HG03135 (cell line): Measurements from ENCODE around the gene SMG9.
"Not testable (repeated sequence)": the region's sequence is repeated elsewhere in the genome, so short reads cannot be mapped to it uniquely, and the experiment has no call there.

Source experiments
- ATAC-seq: cut with Tn5 transposase; IDR thresholded peaks from one replicate; pipeline ENCODE4 v1.9.1; 2021; ENCODE audit warnings: mild to moderate bottlenecking, moderate library complexity; ENCODE audit not compliant: unreplicated experiment

SMG9 gene

DNA sequence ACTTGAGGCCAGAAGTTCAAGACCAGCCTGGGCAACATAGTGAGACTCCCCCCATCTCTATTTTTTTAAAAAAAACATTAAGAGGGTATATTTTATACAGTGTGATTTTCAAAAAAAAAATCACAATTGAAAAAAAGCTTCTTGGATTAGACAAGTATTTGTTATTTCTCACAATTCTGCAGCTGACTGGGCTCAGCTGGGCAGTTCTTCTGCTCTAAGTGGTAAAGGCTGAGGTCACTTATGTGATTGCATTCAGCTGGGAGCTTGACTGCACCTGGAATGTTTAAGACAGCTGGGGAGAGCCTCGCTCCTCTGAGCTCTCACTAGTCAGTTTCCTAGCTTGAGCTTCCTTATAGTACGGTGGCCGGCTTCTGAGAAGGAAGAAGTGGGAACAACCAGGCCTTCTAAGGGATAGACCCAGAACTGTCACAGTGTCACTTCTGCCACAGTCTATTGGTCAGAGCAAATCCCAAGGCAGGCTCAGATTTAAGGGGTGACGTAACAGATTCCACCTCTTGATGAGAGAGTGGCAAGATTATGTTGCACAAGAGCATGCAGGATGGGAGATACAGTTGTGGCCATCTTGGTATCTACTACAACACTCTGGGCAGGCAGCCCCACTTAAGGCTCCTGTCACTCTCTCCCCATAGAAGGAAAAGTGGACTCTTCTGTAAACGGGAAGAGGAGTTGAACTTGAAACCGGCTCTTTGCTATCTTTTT is 58.6 kb downstream of the SMG9 start:
- ATAC-seq, result no peak

DNA sequence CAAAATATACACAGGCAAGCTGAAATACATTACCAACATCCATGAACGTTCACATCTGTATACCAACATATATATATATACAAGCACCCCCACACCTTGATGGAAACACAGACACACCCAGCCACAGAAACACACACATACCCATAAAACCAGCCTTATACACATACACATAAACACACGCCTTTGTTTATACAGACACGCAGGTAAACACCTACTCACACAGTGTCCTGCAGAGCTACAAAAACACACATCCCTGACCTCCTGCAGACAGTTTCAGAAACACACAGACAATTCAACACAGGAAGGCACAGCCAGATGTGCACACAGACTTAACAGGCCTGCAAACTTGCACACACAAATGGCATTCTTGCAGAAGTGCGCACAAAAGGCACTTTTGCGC is 60.2 kb downstream of the SMG9 start:
- no peak for ATAC-seq

GRCh38 chr19:43692877-43693276 is 61.9 kb downstream of the SMG9 start:
- no peak for ATAC-seq

- ATAC-seq, result no peak
These were observed 62.4 kb downstream of the SMG9 start for GRCh38 chr19:43692385-43692784.

- ATAC-seq, result no peak
These were observed 63.0 kb downstream of the SMG9 start for GRCh38 chr19:43691755-43692154.

- no peak for ATAC-seq
These were observed 63.9 kb downstream of the SMG9 start for GRCh38 chr19:43690890-43691289.

- no peak for ATAC-seq
These were observed 64.3 kb downstream of the SMG9 start for GRCh38 chr19:43690444-43690843.

GRCh38 chr19:43688059-43688701 is 66.6 kb downstream of the SMG9 start:
- no peak for ATAC-seq

DNA sequence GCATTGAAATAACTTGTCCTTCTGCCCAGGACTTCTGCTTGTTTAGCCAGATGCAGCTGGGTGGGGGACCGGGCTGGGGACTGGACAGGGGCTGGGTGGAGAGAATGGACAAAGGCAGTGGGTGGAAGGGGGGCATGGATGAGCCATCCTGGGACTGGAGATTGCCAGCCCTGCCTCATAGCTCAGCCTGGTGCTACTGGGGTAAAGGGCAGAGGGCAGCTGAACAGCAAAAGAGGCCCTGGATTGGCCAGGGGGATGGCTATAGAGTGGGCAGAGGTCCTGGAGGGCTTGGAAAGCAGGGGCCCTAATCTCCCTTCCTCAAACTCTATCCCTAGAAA is 67.1 kb downstream of the SMG9 start:
- ATAC-seq, result no peak

DNA sequence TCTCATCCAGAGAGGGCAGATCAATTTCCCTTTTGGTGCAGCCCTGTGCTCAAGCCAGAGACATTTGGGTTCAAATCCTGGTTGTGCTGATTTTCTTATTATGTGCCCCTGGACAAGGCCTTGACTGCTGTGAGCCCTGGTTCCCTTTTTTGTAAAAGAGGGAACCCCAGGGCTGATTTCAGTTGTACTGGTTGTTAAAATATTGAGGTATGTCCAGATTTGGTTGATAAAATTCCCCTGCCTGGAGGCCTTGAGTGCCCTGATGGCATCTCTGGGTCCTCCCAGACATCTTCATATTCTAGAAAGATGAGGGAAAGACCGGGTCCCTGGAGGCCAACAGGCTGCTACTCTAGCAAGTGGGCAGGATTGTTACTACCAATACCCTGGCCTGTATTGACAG is 70.4 kb downstream of the SMG9 start:
- no peak for ATAC-seq

DNA sequence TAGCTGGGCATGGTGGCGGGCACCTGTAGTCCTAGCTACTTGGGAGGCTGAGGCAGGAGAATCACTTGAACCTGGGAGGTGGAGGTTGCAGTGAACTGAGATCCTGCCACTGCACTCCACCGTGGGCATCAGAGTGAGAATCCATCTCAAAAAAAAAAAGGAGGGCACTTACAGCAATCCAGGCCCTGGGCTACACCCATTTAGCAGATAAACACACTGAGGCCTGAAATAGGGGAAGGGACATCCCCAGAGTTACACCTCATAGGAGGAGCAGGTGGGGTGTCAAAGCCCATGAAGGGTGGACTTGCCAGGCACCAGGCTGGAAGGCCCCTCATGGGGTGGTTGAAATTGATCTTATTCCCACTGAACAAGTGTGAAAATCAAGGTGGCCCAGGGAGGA is 70.9 kb downstream of the SMG9 start:
- no peak for ATAC-seq

GRCh38 chr19:43682824-43683661 is 71.7 kb downstream of the SMG9 start:
- no peak for ATAC-seq

- not testable (repeated sequence) for ATAC-seq
These were observed 72.5 kb downstream of the SMG9 start for GRCh38 chr19:43682269-43682668.

DNA sequence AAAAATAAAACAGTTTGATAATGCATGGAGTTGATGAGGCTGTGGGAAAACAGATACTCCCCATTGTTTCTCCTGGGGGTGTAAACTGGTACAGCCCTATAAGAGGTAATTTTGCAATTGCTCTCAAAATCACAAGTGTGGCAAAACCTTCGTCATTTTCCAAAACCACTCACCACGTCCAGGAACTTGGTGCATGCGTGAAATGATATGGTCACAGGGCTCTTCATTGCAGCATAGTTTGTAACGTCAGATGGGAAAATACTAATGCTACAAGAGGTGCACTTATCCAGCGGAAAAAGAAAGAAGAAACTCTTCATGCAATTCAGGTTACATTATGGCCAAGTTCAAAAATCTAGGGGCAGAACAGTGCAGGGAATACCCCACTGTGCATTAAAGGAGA is 72.9 kb downstream of the SMG9 start:
- no peak for ATAC-seq

GRCh38 chr19:43678512-43679261 is 76.1 kb downstream of the SMG9 start:
- no peak for ATAC-seq
